HepG2 (cell line): ENCODE data around the gene DDX49.

Source experiments
- CEBPB ChIP-seq: IDR thresholded peaks from 2 replicates; pipeline ENCODE4 v1.6.1; 2011; ENCODE audit warnings: low read depth, low read length, improper control_type of control experiment, borderline replicate concordance
- CTCF ChIP-seq: sonication (generic); formaldehyde crosslinking; IDR thresholded peaks from 2 replicates; pipeline ENCODE4 v1.5.0; 2020; ENCODE audit warnings: mild to moderate bottlenecking, missing genetic modification reagents, moderate library complexity
- GABPB1 ChIP-seq: IDR thresholded peaks from 2 replicates; pipeline ENCODE4 v1.6.1; 2016; ENCODE audit warnings: mild to moderate bottlenecking, missing genetic modification reagents, moderate library complexity, missing compliant biosample characterization
- PHF5A ChIP-seq: IDR thresholded peaks from one replicate; pipeline ENCODE4 v1.6.1; 2018; ENCODE audit warnings: low read depth, missing genetic modification reagents; ENCODE audit not compliant: unreplicated experiment
- POLR2A ChIP-seq, 2 experiments: IDR thresholded peaks; 2 replicates each; pipeline ENCODE4 v1.6.1; 2011; ENCODE audit warnings: low read depth in 2 of 2, low read length in 2 of 2, mild to moderate bottlenecking in 1 of 2, moderate library complexity in 1 of 2; ENCODE audit not compliant: insufficient read depth in 1 of 2
- ZBTB42 ChIP-seq: sonication (generic); formaldehyde crosslinking; IDR thresholded peaks from 2 replicates; pipeline ENCODE4 v1.5.0; 2020; ENCODE audit warnings: mild to moderate bottlenecking, missing genetic modification reagents
- ZFP91 ChIP-seq: sonication (generic); formaldehyde crosslinking; IDR thresholded peaks from 2 replicates; pipeline ENCODE4 v1.9.0; 2022; ENCODE audit warnings: missing genetic modification reagents, mild to moderate bottlenecking, borderline replicate concordance
- ZMYM2 ChIP-seq: sonication (generic); formaldehyde crosslinking; IDR thresholded peaks from 2 replicates; pipeline ENCODE4 v1.8.0; 2022; ENCODE audit warnings: mild to moderate bottlenecking, missing genetic modification reagents
- ZNF274 ChIP-seq: sonication (generic); formaldehyde crosslinking; IDR thresholded peaks from 2 replicates; pipeline ENCODE4 v1.5.1; 2020; ENCODE audit warnings: mild to moderate bottlenecking, missing genetic modification reagents
- ZNF414 ChIP-seq: sonication (generic); formaldehyde crosslinking; IDR thresholded peaks from 2 replicates; pipeline ENCODE4 v1.5.0; 2020; ENCODE audit warnings: missing genetic modification reagents

- TF ChIP-seq CEBPB (no peak), ZMYM2 (CRISPR knock-in tag) (no peak), PHF5A (no peak), ZBTB42 (CRISPR knock-in tag) (no peak), POLR2A (IDR thresholded peaks at IDR 0.05; ENCODE audit: insufficient read depth in 1 of 2, low read depth in 2 of 2, low read length in 2 of 2) (no peak), CTCF (no peak), ZFP91 (CRISPR knock-in tag) (no peak), ZNF274 (CRISPR knock-in tag) (no peak), ZNF414 (CRISPR knock-in tag) (no peak), GABPB1 (no peak)
Observed at GRCh38 chr19:18912933-18913332, 6.6 kb upstream of the DDX49 start.
